ENCODE results near the gene GPR18. TPM values are rescaled to one million over a fixed set of nuclear protein-coding genes. Genes with fewer than 3 reads are reported as not detected.

Gene GPR18
- total RNA-seq, 1 experiment from 2014 or later = not detected

- Histone ChIP-seq H3K36me3 (ENCODE audit: control insufficient read depth, insufficient read depth, low read length) (no peaks in the 10 kb centered on the region), H3K9me3 (no peaks in the 10 kb centered on the region), H3K27me3 (replicated peaks; ENCODE audit: control insufficient read depth, insufficient read depth, low read length) (no peaks in the 10 kb centered on the region), H3K4me1 (no peaks in the 10 kb centered on the region), H3K4me3 (ENCODE audit: low read depth, low read length) (no peak overlapping the region)
- CTCF ChIA-PET = interaction anchor here (0.7 kb wide), 1 partner anchor 18 kb away, joined by 3 read pairs; the partner anchor contains the start of gene UBAC2
- Mint-ChIP-seq H3K4me3 (ENCODE audit: unreplicated experiment) (no peak overlapping the region), H3K27me3 (ENCODE audit: insufficient read depth, unreplicated experiment) (no peaks in the 10 kb centered on the region), H3K36me3 (ENCODE audit: insufficient read depth, unreplicated experiment) (peaks cover 20% of the 10 kb centered on the region), H3K9me3 (ENCODE audit: unreplicated experiment) (no peaks in the 10 kb centered on the region), H3K4me1 (ENCODE audit: low read depth, unreplicated experiment) (peaks cover 13% of the 10 kb centered on the region), H3K27ac (ENCODE audit: unreplicated experiment) (no peak overlapping the region)
- no TSS peak for BruUV-seq (replicated peaks)
- POLR2A ChIA-PET = no interaction called here
- DNase-seq = no peak
- TF ChIP-seq CTCF (IDR thresholded peaks at IDR 0.05; ENCODE audit: insufficient read depth in 1 of 2, low read depth in 1 of 2, low read length in 1 of 2, severe bottlenecking in 1 of 2, unreplicated experiment in 1 of 2) = no peak
- intact Hi-C loops (cut with micrococcal nuclease; ENCODE audit: unreplicated experiment) = no loop called here
These were observed 39.6 kb downstream of the GPR18 start for GRCh38 chr13:99218545-99218944.

GRCh38 chr13:99218126-99218525 is 40.1 kb downstream of the GPR18 start:
- H3K9me3 Mint-ChIP-seq (ENCODE audit: unreplicated experiment) = no peaks in the 10 kb centered on the region
- POLR2A ChIA-PET = no interaction called here
- Histone ChIP-seq H3K27me3 (replicated peaks; ENCODE audit: control insufficient read depth, insufficient read depth, low read length) (no peaks in the 10 kb centered on the region), H3K9me3 (no peaks in the 10 kb centered on the region), H3K36me3 (ENCODE audit: control insufficient read depth, insufficient read depth, low read length) (no peaks in the 10 kb centered on the region; the same call in 1 of the 2 replicates), H3K4me3 (ENCODE audit: low read depth, low read length) (no peak overlapping the region), H3K4me1 (no peaks in the 10 kb centered on the region)
- BruUV-seq (replicated peaks) = no TSS peak
- peaks cover 20% of the 10 kb centered on the region for H3K36me3 Mint-ChIP-seq (ENCODE audit: insufficient read depth, unreplicated experiment)
- no peaks in the 10 kb centered on the region for H3K27me3 Mint-ChIP-seq (ENCODE audit: insufficient read depth, unreplicated experiment)
- no peak for DNase-seq
- H3K4me3 Mint-ChIP-seq (ENCODE audit: unreplicated experiment) = no peak overlapping the region
- TF ChIP-seq CTCF (IDR thresholded peaks at IDR 0.05; ENCODE audit: insufficient read depth in 1 of 2, low read depth in 1 of 2, low read length in 1 of 2, severe bottlenecking in 1 of 2, unreplicated experiment in 1 of 2) = no peak
- CTCF ChIA-PET = interaction anchor here (0.7 kb wide), 1 partner anchor 17 kb away, joined by 3 read pairs; the partner anchor contains the start of gene UBAC2
- no peak overlapping the region for H3K27ac Mint-ChIP-seq (ENCODE audit: unreplicated experiment)
- peaks cover 13% of the 10 kb centered on the region for H3K4me1 Mint-ChIP-seq (ENCODE audit: low read depth, unreplicated experiment)
- intact Hi-C loops (cut with micrococcal nuclease; ENCODE audit: unreplicated experiment) = no loop called here

- no peaks in the 10 kb centered on the region for H3K9me3 Mint-ChIP-seq (ENCODE audit: unreplicated experiment)
- no peaks in the 10 kb centered on the region for H3K27me3 Mint-ChIP-seq (ENCODE audit: insufficient read depth, unreplicated experiment)
- Histone ChIP-seq H3K36me3 (ENCODE audit: control insufficient read depth, insufficient read depth, low read length) (no peaks in the 10 kb centered on the region; the same call in 1 of the 2 replicates), H3K27me3 (replicated peaks; ENCODE audit: control insufficient read depth, insufficient read depth, low read length) (no peaks in the 10 kb centered on the region), H3K9me3 (no peaks in the 10 kb centered on the region), H3K4me1 (no peaks in the 10 kb centered on the region), H3K4me3 (ENCODE audit: low read depth, low read length) (no peak overlapping the region)
- peaks cover 20% of the 10 kb centered on the region for H3K36me3 Mint-ChIP-seq (ENCODE audit: insufficient read depth, unreplicated experiment)
- no peak for TF ChIP-seq CTCF (IDR thresholded peaks at IDR 0.05; ENCODE audit: insufficient read depth in 1 of 2, low read depth in 1 of 2, low read length in 1 of 2, severe bottlenecking in 1 of 2, unreplicated experiment in 1 of 2)
- DNase-seq = no peak
- H3K27ac Mint-ChIP-seq (ENCODE audit: unreplicated experiment) = no peak overlapping the region
- BruUV-seq (replicated peaks) = no TSS peak
- intact Hi-C loops (cut with micrococcal nuclease; ENCODE audit: unreplicated experiment) = no loop called here
- no peak overlapping the region for H3K4me3 Mint-ChIP-seq (ENCODE audit: unreplicated experiment)
- ChIA-PET CTCF (no interaction called here), POLR2A (interaction anchor here (0.6 kb wide), 1 partner anchor 129 kb away, joined by 3 read pairs; no protein-coding TSS in a partner anchor)
- peaks cover 13% of the 10 kb centered on the region for H3K4me1 Mint-ChIP-seq (ENCODE audit: low read depth, unreplicated experiment)
These were observed 40.6 kb downstream of the GPR18 start for GRCh38 chr13:99217461-99218110.
